GM18517 (cell line): ENCODE data around the gene TXN.

Experiments
- ATAC-seq: cut with Tn5 transposase; IDR thresholded peaks from one replicate; pipeline ENCODE4 v1.9.1; 2021; ENCODE audit warnings: mild to moderate bottlenecking, moderate library complexity; ENCODE audit not compliant: unreplicated experiment

The TXN gene

DNA sequence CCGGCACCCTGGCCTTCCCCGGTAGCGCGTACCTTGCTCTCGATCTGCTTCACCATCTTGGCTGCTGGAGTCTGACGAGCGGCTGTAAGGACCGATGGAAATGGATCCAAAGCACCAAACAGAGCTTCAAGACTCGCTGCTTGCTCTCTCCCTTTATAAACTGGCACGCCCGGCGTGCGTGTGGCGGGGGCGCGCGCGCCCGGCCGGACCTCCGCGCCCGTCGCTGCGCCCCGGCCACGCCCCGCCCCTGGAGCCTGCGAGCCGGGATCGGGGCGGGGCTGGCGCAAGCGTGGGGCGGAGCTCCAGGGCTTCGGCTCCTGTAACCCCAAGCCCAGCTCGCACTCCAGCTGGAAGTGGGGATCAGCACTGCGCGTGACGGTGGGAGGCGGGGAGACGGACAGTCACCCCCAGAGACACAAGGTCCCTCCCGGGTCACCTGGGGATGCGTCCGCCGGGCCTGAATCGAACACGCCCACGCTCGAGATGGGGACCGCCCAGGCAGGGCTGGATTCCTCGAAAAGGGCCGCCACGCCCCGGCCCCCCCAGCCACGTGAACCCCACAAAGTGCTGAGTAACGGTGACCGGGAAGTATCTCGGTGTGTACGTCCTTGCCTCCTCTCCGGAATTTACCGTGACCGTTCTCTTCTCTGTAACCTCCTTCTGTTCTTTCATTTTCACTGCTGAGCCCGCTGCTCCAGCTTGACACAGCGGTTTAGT lies at the start of gene TXN:
Gene TXN, minus strand, starts transcription at position 128 of the 717 bp plus-strand sequence. Its CDS starts 72 bp downstream, at position 56.
- peak; percentile 63 for ATAC-seq

DNA sequence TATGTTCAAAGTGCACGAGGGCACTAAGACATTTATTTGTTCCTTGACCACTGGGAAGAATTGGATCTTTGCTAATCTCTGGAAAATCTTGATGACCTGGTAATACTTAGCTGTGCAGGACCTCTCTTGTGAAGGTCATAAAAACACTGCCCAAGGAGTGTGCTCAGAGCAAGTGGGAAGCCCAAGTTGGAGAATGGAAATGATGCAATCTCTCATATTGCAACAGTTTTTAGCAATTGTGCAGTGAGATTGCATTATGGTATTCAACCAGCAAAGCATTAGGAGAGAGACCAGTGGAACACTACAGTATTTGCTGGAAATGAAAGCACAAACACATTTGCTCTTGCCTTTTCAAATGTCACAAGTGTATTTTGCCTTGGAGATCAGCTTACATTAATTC lies 46.8 kb upstream of the TXN start:
- no peak for ATAC-seq

DNA sequence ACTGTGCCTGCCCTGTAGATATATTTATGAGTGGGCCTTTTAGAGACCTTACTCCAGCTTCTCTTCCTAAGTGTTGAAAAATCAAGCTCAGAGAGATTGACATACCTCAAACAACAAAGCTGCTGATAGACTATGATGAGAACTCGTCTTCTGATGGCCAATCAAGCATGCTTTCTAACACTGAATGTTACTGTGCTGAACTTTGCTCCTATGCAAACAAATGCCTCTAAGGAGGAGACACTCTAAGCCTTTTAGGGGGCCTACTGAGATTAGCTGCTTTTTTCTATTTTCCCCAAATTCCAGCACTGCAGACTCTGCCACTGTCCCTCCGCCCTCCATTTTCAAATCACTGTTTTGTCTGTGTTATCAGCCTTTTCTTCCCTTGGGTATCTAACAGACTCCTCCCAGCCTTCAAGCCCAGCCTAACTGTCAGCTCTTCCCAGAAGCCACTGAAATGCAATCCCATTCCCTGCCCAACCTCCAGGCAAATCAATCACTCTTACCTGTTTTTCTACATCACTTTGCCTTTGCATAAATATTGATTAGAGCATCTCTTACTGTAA lies 41.8 kb upstream of the TXN start:
- no peak for ATAC-seq

DNA sequence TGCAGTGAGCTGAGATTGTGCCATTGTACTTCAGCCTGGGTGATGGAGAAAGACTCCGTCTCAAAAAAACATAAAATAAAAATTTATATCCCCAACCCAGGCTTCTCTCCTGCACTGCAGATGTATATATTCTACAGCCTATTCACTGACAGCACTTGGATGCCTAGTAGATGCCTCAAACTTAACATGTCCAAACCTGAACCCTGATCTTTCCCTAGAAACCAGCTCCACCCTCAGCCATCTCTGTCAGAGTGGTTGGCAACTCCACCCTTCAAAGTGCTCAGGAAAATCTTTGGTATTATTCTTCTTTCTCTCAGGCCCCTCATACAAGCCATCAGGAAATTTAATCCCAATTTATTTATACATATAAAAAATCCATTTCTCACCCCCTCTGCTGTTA lies 36.9 kb upstream of the TXN start:
- no peak for ATAC-seq

DNA sequence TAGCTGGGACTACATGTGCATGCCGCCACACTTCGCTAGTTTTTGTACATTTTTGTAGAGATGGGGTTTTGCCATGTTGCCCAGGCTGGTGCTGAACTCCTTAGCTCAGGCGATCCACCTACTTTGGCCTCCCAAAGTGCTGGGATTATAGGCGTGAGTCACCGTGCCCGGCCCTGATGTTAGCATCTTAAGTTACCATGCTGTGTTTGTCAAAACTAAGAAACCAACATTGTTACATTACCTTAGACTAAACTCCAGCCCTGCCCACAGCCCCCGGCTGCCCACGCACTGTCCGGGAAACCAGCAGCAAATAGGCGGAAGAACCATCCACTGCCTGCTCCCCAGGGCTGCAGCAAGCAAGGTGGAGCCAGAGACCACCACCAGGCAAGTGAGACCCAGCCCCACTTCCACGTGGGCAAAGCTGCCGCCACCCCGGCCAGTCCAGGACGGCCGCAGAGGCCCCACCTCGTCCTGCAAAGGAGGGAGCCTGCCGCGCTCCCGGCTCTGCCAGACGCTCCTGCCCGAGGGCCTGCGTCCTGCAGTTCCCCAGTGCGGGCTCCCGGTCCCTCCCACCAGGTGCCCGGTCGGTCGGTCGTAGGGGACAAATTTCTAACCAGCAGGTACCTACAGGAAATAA lies 35.7 kb upstream of the TXN start:
- ATAC-seq, result no peak

DNA sequence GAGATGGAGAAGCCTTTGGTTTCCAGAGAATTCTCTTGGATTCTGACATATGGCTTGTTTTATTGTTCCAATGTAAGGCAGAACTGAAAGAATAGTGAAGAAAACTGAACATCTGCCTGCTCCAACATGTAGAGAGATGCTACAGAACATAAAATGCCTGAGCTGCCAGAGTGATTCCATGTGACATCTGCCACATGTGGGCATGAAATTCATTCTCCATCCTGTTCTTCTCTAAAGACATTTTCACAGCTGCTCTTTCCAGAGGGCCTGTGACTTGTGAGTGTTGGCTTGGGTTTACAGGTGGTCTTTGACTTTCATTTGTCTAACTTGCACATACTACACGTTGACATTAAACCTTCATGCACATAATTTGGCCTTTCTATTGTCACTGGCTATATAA lies 33.7 kb upstream of the TXN start:
- no peak for ATAC-seq

DNA sequence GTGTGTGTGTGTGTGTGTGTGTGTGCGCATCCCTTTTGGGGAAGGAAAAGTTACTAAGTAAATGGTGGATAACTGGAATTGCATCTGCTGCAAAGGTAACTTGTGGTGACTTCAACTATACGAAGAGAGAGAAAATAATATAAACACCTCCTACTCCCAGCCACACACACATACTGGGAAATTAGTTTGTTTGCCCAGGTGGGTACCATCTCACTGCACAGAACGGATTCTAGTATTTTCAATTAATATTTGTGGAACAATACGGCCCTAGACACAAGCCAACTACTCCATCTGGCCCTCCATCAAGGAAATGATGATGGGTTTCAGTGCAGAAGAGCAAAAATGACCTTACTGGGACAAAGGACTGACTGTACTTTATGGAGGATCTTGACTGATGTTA lies 32.2 kb upstream of the TXN start:
- no peak for ATAC-seq

DNA sequence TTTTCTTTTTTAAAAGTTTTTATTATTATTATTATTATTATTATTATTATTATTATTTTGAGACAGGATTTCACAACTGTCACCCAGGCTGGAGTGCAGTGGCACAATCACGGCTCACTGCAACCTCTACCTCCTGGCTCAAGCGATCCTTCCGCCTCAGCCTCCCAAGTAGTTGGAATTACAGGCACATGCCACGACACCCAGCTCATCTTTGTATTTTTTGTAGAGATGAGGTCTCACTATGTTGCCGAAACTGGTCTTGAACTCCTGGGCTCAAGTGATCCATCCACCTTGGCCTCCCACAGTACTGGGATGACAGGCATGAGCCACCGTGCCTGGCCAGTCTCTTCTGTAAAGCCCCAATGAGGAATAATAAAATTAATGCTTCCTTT lies 31.0 kb upstream of the TXN start:
- no peak for ATAC-seq

DNA sequence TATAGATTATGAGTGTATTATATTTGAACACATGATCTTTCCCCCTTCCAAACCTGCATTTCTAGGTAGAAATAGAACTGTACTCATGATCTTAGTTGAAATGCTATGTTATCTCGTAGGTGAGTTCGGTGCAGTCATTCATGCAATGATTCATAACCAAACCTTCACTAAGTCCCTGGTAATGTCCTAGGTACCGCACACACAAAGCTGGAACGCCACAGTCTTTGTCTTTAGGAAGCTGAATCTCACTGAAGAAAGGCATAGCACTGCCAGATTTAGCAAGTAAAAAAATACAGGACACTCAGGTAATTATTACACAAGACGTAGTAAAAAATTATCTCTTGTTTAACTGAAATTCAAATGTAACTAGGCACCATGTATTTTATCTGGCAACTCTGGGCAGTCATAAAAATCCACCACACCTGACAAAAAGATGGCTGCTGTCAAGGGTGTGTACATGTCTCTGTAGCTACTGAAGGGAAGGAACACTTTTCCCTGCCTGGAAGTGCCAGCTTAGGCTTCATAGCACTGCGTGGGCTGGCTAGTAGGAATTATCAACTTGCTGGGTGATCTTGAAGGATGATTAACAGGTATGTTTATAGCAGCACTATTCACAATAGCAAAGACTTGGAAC lies 28.0 kb upstream of the TXN start:
- no peak for ATAC-seq

DNA sequence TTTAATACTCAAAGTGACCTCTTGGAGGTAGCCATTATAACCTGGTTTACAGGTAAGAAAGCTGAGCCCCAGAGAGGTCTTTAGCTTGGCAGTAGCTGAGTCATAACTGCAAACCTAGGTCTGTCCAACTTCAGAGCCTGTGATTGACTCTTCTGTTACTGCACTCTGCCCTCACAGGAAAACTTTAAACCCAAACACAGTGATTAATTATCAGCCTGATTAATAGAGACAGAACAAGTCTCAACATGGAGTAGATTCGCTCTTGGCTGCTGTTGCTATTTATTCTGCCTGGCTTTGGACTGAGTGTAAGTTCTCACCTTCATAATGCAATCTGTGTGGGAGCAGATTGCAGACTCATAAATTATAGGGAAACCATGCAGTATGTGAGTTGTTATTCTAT lies 27.4 kb upstream of the TXN start:
- ATAC-seq, result no peak

DNA sequence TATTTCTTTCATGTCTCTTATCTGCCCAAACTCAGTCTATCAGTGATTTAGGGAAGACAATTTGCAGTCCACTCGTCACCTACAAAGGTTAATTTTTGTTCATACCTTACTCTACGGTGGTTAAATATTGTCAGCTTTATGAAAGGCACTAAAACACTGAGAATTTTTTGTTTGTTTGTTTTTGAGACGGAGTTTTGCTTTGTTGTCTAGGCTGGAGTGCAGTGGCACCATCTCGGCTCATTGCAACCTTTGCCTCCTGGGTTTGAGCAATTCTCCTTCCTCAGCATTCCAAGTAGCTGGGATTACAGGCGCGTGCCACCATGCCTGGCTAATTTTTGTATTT lies 26.4 kb upstream of the TXN start:
- ATAC-seq, result no peak

DNA sequence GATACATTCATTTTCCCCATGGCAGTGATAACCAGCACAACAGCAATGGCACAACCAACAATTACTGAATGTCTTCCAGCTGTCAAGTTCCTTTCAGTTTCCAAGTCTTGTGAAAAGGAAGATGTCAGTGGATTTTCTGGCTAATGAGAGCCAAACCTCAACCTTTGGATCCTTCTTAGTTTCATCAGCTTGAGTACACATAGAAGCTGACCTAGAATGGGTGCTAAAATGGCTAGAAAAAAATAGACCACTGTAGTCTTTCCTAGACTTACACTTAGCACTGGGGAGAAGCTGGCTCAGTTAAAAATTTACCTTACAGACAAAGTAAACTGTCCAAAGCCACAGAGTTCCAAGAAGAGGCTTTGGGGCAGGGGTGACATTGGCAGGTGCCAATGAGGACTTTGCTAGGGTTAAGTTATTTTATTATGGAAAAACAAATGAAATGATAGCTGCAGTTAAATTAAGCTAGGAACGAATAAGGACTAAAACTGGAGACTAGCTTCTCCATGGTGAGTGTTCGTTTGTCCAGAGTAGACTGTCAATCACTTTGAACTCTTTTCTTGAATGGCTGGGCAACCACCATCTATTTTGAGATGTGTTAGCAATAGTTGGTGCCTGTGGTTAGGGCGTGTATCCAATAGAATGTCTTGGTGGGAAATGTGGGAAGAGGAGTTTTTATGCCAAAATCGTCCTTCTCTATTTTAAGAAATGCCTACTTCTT lies 25.9 kb upstream of the TXN start:
- no peak for ATAC-seq

DNA sequence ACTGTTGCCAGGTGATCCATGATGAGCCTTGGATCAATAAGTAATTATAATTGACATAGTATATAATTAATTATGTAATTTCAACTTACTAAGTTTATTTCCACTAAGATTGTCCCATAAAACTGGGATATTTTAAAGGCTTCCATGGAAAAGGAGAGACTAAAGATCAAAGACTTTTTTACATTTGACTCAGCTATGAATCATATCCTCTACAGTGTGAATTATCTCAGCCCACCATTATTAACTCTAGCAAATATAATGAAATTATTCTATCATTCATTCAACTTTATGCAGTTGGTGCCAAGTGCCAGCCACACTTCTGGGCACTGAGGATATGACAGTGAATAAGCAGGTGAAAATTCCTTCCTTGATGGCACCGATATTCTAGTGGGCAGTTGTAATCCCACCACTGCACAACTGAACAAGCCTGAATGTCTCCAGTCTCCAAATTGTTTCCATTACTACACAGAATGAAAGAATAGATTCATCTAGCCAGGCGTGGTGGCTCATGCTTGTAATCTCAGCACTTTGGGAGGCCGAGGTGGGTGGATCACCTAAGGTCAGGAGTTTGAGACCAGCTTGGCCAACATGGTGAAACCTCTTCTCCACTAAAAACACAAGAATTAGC lies 21.9 kb upstream of the TXN start:
- no peak for ATAC-seq

DNA sequence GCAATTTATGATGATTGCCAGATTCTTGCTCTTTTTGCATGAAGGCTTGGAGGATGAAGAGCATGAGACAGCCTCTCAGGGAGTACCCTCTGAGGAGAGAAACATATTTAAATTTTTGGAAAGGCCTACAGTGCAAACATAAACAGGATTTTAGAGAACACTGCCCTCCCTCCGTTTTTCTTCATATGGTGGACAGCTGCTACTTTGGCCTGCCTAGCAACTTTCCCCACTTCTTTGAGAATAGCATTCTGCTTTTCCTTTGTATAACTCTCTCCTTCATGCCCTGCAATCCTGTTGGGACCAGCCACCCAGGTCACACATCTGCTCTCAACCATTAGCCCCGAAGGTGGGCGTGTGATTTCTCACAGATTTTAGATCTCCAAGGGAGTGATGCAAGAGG lies 20.5 kb upstream of the TXN start:
- ATAC-seq, result no peak

DNA sequence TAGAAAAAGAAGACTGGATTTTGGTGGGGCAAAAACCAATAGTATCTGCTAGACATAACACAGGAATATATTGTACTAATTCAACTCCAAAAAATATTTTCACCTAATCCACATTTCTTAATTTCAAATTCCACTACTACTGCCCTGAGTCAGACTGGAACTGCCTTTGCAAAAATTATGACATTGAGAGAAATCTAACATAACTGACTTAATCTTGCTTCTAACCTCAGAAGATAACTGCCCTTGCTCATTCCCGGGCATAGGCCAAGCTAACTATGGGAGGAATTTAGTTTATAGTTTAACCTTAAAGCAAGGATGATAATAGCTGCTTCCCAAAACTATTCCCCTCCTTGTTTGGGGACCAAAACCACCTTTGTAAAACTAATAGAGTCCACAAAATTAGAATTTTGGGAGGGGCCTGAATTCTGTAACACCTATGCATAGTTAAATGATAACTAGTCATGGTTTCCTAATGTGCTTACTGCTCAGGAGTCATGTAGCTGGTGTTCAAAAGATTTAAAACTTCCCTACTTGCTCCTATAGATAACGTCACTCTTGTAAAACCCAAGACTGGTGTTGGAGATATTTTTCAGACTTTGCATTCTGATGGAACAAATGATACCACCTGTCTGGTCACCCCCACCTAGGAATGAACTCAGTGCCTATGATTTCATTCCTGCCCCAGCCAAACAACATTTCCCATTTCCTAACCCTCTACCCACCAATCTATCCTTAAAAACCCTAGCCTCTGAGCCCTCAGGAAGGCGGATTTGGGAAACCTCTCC lies 14.1 kb upstream of the TXN start:
- ATAC-seq, result no peak

DNA sequence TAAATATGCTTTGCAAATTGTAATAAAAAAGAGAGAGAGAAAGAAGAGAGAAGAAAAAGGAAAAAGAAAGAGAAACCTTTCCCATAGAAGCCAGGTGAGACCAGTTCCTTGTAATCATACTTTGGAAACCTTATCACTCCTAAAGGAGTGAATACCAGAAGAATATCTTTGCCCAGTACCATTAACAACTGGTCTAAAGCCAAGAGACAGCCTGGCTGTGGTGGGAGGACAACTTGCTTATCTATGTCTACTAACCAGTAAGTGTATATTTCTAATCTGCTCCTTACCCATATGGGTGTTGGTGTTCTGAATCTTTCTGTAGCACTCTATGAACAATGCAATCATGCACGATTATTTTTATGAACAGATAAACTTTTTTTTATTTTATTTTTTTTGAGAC lies 10.5 kb upstream of the TXN start:
- ATAC-seq, result no peak

DNA sequence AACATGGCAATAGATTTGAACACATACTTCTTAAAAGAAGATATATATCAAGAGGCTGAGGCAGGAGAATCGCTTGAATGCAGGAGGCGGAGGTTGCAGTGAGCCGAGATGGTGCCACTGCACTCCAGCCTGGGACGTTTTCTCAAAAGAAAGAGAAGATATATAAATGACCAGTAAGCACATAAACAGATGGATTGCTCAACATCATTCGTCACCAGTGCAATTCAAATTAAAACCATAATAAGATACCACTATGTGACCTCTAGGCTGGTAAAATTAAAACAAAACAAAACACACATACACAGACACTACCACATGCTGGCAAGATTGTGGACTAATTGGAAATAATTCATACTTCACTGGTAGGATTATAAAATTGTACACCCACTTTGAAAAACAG lies 5.3 kb upstream of the TXN start:
- no peak for ATAC-seq

DNA sequence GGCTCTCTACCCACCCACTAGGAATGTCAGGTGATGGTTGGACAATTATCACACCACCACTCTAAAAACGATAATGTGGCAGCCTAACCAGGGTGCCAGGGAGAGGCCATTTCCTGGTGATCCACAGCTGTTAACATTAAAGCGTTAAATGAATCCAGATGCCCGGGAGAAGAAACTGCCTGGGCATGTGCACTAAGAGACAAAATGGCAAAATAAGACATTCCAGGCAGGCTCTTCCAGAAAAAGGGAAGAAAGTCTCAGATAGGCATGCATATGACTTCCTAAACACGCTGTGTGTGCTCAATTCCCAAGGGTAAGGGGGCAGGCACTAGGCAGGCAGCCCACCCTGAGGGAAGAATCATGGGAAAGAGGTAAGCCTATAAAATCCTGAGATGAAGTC lies 4.6 kb upstream of the TXN start:
- no peak for ATAC-seq

DNA sequence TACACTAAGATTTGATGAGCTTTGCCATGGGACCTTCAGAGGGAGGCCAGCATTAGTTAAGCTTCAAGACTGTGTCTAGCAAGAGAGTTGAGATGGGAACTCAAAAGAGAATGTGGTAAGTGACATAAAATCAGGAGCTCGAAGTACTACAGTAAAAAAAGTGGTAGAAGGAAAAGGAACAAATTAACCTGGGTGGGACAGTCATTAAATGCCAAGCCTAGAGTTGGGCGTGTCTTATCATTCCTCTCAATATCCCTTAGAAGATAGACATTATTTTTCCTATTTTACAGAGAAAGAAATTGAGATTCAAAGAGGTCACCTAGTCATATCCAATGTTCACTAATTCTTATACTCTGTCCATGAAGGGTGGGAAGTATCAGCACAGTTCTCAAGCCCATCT lies 3.3 kb upstream of the TXN start:
- no peak for ATAC-seq

DNA sequence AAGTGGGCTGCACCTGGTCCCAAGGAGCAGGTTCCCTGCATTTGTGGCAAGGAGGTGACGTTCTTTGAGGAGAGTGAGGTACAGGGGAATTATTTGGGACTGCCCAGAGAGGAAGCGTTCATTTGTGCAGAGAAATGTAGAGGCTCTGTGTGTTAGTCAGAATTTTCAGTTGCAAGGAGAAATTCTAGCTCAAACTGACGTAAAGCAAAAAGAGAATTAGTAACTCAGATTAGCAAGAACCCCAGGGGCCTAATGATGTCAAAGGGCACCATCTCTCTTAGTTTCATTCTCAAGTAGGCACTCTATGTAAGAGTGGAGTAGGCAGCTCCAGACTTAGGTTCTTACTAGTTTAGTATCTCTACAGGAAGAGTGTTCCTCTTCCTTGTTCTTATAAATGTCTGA lies 2.4 kb upstream of the TXN start:
- ATAC-seq, result no peak
